ENCODE results near the gene FLNA.
A peak's percentile ranks its signal among the peaks of the same experiment; 100 is the strongest.

Gene FLNA

DNA sequence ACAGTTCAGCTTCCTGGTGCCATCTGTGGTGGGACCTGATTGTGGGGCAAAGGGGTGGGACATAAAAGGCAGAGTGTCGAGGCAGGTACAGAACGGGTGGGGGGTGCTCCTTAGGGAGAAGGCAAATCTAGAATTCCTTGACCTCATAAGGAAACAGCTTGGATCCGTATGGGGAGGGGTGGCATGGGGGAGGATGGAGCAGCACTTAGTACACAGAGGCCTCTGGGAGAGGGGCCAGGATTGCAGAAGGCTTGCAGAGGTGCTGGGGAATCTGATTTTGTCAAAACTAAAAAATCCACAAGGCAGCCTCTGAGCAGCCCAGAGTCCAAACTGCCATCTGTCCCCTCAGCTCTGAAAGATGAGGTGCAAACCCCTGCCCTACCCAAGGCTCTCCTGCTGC lies 2.3 kb upstream of the FLNA start:
- DNase-seq, result no peak

DNA sequence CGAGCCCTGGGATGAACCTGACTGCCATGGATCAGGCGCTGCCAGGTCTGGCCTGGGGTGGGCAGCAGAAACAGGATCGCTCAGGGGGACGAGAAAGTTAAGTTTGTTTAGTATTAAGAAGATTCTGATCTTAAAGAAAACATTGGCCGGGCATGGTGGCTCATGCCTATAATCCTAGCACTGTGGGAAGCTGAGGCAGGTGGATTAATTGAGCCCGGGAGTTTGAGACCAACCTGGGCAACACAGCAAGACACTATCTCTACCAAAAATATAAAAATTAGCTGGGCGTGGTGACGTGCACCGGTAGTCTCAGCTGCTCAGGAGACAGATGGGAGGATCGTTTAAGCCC lies 696 bp upstream of the FLNA start:
- DNase-seq, result no peak

DNA sequence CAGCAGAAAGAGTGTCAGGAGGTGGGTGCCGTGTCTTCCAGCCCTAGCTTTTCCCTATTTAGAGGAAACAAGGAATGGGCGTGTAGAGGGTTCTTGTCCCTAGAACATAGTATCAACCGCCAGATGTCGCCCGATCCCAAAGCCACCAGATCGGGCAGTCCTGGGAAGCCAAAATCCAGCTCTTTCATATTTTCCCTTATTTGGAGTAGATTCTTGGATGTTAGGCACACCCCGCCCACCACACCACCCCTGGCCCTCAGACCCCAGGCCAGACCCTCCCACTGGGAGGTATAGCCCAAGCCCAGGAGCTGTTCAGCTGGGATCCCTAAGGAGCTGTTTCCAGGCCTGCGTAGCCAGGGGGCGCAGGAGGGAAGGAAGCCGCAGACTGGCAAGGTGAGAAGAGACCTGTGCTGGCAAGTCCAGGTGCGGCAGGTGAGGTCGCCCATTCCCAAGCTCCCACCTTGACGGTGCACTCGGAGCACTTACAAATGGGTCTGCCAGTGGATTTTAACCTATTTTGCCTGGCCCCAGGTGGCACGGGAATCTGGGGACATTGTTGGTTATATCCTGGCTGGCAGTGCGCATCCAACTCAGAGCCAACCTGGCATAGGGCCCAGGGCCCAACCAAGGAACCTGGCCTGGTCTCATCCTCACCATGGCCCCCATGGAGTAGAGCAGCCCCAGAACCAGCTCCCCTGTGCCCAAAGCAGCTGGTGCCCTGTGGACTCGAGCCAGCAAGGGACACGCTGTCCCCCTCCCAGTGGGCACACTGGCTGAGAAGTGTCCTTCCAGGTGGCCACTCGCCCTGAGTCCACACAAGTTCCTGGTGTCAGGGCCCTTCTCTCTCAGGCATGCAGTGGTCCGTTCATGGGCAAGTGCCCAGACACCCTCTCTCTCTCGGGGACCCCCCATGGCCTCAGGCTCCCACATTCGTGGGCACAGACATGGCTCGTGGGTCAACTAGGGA lies 811 bp downstream of the FLNA start:
- peak; percentile 45 for DNase-seq

- DNase-seq, result no peak
These were observed 1.8 kb downstream of the FLNA start for GRCh38 chrX:154372612-154373022.

- DNase-seq, result no peak
These were observed 2.6 kb downstream of the FLNA start for GRCh38 chrX:154371789-154372300.

DNA sequence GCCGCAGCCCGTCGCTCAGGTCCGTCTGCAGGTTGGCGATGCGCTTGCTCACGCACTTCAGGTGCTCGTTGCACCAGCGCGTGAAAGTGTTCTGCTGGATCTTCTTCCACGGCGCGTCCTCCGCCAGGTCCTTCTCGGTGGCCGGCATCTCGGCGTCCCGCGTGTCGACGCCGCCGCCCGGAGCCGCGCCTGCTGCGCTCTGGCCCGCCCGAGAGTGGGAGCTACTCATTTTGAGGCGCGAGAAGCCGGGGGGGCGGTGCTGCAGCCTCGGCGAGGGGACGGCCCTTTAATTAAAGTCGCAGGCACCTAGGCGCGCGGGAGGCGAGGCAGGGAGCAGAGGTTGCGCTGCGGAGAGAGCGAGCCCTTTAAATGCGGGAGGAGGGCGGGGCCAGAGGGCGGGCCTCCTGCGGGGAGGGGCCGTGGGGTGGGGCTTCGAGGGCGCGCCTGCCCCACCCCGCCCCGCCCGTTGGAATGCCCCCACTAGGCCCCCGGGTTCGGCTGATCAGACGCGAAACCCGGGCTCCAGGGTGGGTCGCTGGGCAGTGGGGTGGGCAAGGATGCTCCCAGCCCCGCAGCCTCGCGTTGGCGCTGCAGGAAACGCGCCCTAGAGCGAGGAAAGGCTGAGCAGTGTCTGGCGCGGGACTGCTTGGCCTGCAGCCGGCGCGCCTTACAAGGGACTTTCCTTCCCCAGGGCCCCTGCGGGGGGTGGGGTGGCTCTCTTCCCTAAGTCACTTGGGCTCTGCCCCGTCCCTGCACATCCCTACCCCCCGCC lies 3.2 kb downstream of the FLNA start:
- peak; percentile 83 for DNase-seq

DNA sequence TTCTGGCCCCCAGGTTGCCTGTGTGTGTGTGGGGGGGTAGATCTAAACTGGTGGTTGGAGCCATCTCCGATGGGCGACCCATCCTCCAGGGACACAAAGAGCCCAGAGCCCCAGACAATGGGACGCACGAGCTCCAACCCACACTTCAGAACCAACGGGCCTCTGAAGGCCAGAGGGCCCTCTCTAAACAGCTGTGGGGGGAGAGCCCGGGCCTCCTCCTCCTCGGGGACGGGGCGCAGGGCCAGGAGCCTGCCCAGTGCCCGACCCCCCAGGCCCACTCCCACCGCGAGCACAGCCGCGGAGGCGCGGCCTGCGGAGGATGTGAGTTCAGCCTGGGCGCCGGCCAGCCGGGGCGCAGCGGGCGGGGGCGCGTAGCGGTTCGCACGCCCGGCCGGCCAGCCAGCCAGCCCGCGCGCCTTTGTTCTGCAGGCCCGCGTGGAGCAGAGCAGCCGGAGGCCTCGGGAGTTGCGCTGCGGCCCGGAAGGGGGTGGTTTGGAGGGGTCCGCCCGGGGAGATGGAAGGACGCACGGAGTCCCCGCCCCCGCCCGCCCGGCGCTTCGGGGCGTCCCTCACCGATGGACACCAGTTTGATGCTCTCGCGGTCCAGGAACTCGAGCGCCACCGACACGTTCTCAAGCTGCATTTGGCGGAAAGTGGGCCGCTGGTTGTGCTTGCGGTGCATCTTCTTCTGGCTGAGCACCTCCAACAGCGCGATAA lies 4.0 kb downstream of the FLNA start:
- DNase-seq, result no peak

DNA sequence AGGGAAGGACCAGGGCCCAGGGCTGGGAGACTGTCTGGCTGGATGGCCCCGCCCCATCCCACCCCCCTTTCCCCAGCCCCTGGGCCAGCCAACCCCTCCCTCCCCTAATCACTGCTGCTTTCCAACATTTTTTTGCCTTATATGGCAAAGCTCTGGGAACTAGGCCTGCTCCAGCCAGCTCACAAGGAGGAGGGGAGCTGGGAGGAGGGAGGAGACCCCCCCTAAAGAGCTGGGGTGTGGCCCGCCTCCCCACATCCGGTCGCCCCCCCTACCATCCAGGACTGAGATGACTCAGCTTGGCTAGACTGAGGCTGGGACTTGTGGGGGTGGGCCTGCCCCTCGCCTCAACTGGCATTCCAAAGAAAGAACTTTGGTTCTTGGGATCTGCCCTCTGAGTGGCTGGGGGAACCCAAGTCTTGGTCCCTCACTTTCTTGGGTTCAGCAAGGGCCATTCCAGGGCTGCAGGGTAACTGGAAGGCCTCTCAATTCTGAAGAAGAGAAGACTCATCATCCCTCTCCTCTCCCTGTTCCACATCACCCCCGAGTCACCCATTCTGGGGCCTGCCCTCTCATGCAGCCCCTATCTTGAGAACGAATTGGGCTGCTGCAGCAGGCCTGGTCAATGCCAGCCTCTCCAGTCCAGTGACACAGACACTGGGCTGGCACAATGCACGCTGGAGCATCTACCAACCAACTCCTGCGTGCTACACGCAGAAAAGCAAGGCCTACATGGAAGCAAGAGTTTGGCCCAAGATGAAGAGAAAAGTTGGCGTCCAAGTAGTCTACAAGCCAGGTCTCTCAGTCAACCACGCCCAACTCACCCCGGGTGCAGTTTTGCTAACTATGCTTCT lies 4.8 kb downstream of the FLNA start:
- peak; percentile 86 for DNase-seq

DNA sequence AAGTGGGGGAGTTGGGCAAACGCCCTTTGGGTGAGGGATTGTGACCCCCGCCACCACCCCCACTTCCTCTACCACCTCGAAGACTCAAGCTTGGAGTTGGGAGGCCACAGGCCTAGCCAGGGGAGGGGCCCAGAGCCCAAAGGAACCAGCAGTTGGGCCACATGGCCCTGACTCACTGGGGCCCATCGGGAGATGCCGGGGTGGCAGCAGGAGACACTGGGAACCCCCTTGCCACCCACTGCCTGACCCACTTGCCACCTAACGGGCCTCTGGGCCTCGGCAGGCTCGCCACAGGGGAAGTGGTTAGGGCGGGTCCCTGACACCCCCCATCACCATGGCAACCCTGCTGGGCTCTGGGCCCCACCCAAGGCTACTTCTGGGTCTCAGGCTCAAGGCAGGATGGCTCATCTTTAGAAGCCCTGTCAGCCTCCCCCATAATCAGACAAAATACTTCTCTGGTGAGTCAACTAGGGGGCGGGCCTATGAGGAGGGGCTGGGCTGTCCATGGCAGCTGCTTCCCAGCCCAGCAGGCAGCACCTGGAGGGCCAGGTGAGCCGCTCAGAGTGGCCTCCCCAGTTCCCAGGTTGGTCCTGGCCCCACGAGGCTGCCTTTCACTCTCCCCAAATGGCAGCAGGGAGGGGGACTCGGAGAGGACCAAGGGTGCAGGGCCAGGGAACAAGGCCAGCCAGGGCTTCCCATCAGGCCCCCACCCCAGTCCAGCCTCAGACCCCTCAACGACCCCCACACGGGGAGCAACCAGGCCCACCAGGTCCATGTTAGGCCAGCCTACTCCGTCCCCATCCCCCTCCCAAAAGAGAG lies 5.6 kb downstream of the FLNA start:
- peak; percentile 92 for DNase-seq

DNA sequence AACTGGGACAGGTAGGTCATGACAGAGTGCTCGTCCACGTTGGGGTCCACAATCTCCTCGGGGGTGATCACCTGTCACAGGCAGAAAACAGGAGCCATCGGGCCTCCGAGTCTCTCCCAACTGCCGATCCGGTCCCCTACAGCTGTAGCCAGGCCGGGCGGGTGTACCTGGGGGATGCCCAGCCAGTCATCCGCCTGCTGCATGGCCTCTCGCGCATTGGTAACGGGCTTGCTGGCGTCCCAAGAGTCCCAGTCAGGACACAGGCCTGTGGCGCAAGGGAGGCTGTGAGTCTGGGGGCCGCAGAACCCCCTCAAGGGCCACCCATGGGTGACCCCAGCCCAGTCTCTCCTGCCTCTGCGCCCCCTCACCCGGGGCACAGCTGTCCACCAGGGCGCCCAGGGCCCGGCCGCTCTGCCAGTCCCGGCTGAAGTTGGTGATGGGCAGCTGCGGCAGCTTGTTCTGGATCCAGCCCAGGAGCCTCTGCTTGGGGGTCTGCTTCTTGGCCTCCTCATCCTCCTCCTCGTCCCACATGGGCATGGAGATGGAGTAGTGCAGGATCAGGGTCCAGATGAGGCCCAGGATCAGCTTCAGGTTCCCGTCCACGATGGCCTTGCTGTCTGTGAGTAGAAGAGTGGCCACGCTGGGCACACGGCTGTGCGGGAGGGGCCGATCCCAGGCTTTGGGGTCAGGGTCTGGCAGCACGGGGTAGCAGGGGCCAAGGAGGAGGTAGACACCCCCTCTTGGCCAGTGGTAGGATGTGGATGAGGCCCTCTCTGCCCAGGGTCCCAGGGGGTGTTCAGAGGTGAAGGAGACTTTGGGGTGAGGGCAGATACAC lies 6.7 kb downstream of the FLNA start:
- DNase-seq, result no peak

- no peak for DNase-seq
These were observed 7.8 kb downstream of the FLNA start for GRCh38 chrX:154366666-154367055.

DNA sequence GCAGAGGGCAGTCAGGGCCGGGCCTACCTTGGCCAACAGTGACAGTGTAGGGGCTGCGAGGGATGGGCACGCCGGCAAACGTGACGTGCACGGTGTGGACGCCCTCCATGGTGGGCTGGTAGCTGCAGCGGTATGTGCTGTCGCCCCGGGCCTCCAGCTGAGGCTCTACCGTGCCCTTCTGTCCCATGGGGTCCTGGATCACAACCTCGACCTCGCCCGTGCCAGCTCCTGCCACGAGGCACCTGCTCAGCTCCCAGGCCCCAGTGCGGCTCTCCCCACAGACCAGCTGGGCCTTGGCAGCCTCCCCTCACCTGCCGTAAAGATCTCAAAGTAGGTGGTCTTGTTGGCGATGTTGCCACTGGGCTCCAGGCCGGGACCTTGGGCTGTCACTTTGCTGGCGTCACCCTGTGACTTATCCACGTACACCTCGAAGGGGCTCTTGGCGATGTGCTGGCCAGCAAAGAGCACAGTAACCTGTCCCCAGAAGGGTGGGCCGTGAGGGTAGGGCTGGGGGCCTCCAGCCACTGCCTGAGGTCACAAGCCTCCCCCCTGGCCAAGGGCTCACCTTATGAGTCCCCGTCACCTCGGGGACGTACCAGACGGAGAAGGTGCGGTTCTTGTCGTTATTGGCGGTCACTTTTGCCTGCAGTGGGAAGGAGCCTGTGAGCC lies 8.3 kb downstream of the FLNA start:
- no peak for DNase-seq

DNA sequence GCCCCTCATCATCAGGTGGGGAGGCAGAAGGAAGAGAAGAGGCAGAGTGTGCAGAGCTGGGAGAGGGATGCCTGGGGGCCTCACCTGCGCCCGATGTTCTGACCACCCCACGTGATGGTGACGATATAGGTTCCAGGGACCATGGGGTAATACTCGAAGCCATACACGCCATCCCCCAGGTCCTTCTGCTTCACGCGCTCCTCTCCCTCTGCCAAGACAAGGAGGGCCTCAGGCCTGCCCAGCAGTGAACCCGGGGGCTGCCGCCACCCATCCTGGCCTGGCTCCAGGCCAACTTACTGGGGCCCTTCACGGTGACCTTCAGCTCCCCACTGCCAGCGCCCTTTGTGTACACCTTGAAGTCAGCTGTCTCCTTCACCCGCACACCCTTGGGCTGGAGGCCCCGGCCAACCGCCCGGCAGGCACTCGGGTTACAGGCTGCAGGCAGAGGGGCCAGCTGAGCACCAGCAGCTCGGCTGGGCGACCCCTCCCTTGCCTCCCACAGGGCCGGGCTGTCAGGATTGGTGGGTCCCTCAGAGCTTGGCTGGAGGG lies 9.3 kb downstream of the FLNA start:
- no peak for DNase-seq

- no peak for DNase-seq
These were observed 10.6 kb downstream of the FLNA start for GRCh38 chrX:154363706-154364439.

GRCh38 chrX:154362085-154362742 lies 12.2 kb downstream of the FLNA start:
- no peak for DNase-seq

DNA sequence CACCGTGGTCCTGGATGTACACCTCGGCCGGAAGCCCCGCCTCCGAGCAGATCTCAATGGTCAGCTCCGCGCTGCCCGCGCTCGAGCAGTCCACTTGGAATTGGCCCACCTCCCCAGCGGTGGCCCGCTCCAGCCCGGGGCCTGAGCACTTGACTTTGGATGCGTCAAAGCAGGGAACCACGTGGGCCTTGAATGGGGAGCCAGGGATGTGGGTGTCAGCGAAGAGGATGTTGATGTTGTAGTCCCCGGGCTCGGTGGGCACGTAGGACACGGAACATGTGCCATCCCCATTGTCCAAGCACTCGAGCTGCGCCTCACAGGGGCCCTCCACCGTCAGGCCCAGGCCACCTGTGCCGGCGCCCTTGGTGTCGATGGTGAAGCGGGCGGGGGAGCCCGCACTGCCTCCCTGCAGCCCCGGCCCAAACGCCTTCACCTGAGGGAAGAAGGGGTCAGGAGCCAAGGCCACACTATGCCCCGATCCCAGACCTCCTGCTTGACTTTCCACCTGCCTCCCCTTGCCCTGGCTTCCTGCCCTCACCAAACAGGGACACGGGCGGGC lies 14.2 kb downstream of the FLNA start:
- DNase-seq, result no peak

GRCh38 chrX:154359362-154360154 lies 14.9 kb downstream of the FLNA start:
- DNase-seq, result no peak
